Thyroid gland (tissue), 4 donors: ENCODE results near the gene ST7L. TPM values are rescaled to one million over a fixed set of nuclear protein-coding genes. Genes with fewer than 3 reads are reported as not detected.

Source experiments
- DNase-seq, 2 donors: peaks; one replicate each; pipeline ENCODE4 v3.0.0-alpha.2; 2019
- H3K27ac ChIP-seq, 3 donors: fragments of 200-600 bp; sonication (generic); 1 replicate in 2 of 3; 2 replicates in 1 of 3; pipeline ENCODE4 v1.5.1; 2016 to 2019; ENCODE audit warnings: mild to moderate bottlenecking in 1 of 3, moderate library complexity in 1 of 3
- H3K27me3 ChIP-seq: fragments of 200-600 bp; sonication (generic); one replicate; pipeline ENCODE4 v1.5.1; 2019
- H3K36me3 ChIP-seq, 2 donors: fragments of 200-600 bp; sonication (generic); one replicate each; pipeline ENCODE4 v1.5.1; 2016 to 2019
- H3K4me1 ChIP-seq, 2 donors: fragments of 200-600 bp; sonication (generic); one replicate each; pipeline ENCODE4 v1.5.1; 2017 to 2019
- H3K4me3 ChIP-seq, 3 donors: fragments of 200-600 bp; sonication (generic); replicated peaks in 1 of 3; 1 replicate in 2 of 3; 2 replicates in 1 of 3; pipeline ENCODE4 v1.5.1; 2016; ENCODE audit warnings: mild to moderate bottlenecking in 1 of 3
- H3K9me3 ChIP-seq: fragments of 200-600 bp; sonication (generic); one replicate; pipeline ENCODE4 v1.5.1; 2017
- POLR2A ChIP-seq, 2 donors: fragments of 450-650 bp; IDR thresholded peaks; one replicate each; pipeline ENCODE4 v1.6.1; 2017; ENCODE audit warnings: antibody characterized with exemption in 2 of 2, mild to moderate bottlenecking in 2 of 2, moderate library complexity in 1 of 2
- WGBS, 2 donors: methylation state at CpG; one replicate each; pipeline ENCODE4 v1.1.5; 2017; 5-methylcytosine and 5-hydroxymethylcytosine counted together
- intact Hi-C: fragments of 100-400 bp; cut with DNase I; formaldehyde crosslinking; loops from one replicate; pipeline ENCODE4 v1.15.1; 2023
- total RNA-seq, 4 donors: library from RNA; depleted of rRNA; stranded (reverse); fragments of >200 nt; gene quantifications; one replicate each; pipeline ENCODE4 v1.2.3, GENCODE V29; 2016
- TF ChIP-seq, protein P1 (sequence below), 6 experiments: fragments of 200-600 bp in 3 of 6; fragments of 450-650 bp in 3 of 6; sonication (generic) in 3 of 6; IDR thresholded peaks; one replicate each; pipeline ENCODE4 v1.5.1; 2016 to 2019; ENCODE audit warnings: antibody characterized with exemption in 6 of 6, mild to moderate bottlenecking in 2 of 6, inconsistent platforms in 1 of 6, moderate library complexity in 1 of 6

The ST7L gene
- total RNA-seq, 4 donors from 2014 or later = 27.3 to 46.4 (median 44.9) TPM

DNA sequence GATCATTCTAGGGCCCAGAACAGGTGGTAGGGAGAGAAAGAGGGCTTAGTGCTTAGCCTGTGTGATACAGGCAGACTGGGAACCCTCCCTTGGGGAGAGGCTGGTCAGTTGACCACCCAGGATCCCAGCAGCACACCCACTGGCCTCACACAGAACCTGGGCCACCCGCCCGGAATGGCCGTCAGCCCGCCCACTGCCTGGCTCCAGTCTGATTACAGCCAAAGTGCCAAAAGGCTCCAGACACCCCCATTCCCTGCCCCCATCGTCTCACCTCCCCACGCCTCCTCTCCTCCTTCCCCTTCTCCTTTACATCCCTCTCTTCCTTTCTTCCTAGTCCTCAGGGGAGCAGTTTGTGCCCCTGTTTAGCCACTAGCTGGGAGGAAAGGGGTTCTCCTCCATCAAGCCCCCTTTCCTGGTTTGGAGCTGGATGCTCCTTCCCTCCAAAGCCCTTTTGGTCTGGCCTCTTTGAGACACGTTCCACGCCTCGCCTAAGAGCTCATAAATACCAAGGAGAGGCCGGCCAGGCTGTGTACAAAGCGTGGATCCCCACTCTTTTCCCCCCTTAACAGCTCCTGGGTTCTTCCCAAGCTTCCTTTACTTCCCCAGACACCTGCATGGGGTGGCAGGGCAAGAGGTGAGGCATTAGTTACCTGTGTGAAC lies 114.8 kb downstream of the ST7L start:
- Histone ChIP-seq H3K36me3 (no peaks in the 10 kb centered on the region), H3K27me3 (peaks cover 4% of the 10 kb centered on the region), H3K4me1 (peaks cover 9 to 27% of the 10 kb centered on the region in 2 donors), H3K4me3 (no peak overlapping the region), H3K9me3 (no peaks in the 10 kb centered on the region), H3K27ac (no peak overlapping the region)
- 84 to 87% methylated on average over 11 of the region's 11 CpGs for WGBS, 2 donors
- DNase-seq = no peak
- intact Hi-C loops = loop anchor here (10.0 kb wide), 1 partner anchor 201 kb away; the partner anchor contains the start of gene RHOC
- TF ChIP-seq, protein P1, sequence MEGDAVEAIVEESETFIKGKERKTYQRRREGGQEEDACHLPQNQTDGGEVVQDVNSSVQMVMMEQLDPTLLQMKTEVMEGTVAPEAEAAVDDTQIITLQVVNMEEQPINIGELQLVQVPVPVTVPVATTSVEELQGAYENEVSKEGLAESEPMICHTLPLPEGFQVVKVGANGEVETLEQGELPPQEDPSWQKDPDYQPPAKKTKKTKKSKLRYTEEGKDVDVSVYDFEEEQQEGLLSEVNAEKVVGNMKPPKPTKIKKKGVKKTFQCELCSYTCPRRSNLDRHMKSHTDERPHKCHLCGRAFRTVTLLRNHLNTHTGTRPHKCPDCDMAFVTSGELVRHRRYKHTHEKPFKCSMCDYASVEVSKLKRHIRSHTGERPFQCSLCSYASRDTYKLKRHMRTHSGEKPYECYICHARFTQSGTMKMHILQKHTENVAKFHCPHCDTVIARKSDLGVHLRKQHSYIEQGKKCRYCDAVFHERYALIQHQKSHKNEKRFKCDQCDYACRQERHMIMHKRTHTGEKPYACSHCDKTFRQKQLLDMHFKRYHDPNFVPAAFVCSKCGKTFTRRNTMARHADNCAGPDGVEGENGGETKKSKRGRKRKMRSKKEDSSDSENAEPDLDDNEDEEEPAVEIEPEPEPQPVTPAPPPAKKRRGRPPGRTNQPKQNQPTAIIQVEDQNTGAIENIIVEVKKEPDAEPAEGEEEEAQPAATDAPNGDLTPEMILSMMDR (IDR thresholded peaks at IDR 0.05) = no peak
- TF ChIP-seq POLR2A (IDR thresholded peaks at IDR 0.05) = no peak

DNA sequence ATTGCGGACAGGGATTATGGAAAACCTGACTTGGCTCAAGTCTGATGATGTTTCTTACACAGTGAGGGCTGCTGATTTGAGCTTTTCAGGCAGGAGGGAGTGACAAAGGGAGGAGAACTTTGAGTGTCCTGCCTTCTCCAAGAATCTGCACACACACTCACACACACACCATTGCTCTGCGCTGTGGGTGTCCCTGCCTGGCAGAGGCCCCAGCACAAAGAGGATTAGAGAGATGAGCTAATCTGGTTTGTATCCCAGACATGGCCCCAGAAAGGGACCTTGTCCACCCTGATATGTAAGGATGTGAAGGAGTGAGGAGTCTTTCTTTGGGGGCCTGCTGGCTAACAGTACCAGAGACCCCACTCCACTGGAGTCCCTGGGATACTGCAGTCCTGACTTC lies 116.1 kb downstream of the ST7L start:
- Histone ChIP-seq H3K27me3 (no peaks in the 10 kb centered on the region), H3K9me3 (no peaks in the 10 kb centered on the region), H3K4me3 (no peak overlapping the region), H3K36me3 (no peaks in the 10 kb centered on the region), H3K27ac (no peak overlapping the region), H3K4me1 (peaks cover 2 to 16% of the 10 kb centered on the region in 2 donors)
- TF ChIP-seq POLR2A (IDR thresholded peaks at IDR 0.05) = no peak
- TF ChIP-seq, protein P1 (IDR thresholded peaks at IDR 0.05) = no peak
- DNase-seq = no peak
- 81 to 89% methylated on average over 2 of the region's 2 CpGs for WGBS, 2 donors
- intact Hi-C loops = loop anchor here (10.0 kb wide), 1 partner anchor 202 kb away; the partner anchor contains the start of gene RHOC

DNA sequence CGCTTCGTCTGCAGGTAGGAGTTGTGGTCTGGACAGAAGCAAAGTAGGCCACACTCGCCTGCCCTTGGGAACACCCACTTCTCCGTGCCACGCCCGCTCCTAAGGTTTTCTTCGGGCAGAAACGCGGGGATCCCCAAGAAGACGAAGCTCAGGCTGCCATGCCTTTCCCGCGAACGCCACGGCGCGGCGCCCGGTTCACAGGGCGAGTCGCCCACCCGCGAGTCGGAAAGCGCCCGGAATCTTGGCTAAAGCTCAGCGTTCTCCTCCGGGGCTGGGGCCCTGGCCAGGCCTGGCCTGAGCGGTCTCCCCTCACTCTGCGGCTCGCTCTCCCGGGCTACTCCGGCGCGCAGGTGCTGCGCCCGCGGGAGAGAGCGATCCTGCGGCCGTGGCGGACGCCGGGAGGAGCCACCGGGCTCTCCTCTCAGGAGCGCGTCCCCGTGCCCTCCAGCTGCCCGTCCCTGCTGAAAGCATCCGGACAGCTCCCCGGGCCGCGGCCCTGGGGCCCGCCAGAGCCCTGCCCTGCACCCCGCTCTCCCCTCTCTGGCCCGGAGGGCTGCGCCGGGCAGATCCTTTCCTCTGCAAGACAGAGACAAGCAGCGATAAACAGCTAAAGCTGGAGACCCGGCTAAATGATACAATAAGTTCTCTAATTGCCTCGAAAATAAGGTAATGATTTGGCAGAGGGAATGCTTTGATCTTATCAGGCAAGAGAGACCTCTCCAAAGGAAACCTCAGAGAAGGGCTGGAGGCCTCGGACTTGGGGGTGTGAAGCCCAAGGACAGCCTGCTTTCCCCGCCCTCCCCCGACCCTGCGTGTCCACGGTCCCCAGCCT lies 116.9 kb downstream of the ST7L start:
- DNase-seq = peak; percentile 73 to 78
- no peaks in the 10 kb centered on the region for H3K9me3 ChIP-seq
- H3K27ac ChIP-seq = no peak overlapping the region
- WGBS, 2 donors = 7 to 8% methylated on average over 27 of the region's 65 CpGs
- no peaks in the 10 kb centered on the region for H3K27me3 ChIP-seq
- intact Hi-C loops = loop anchor here (10.0 kb wide), 1 partner anchor 203 kb away; the partner anchor contains the start of gene RHOC
- no peaks in the 10 kb centered on the region for H3K36me3 ChIP-seq
- H3K4me1 ChIP-seq = peaks cover 0 to 12% of the 10 kb centered on the region in 2 donors
- TF ChIP-seq POLR2A (IDR thresholded peaks at IDR 0.05) = no peak
- TF ChIP-seq, protein P1 (IDR thresholded peaks at IDR 0.05) = peak in 5 of 6 experiments; percentile 29 to 72 (median 57)
- H3K4me3 ChIP-seq = peak overlapping the region in 2 of 3 donors; percentile 25 to 33

- 86 to 88% methylated on average over 5 of the region's 5 CpGs for WGBS, 2 donors
- Histone ChIP-seq H3K27me3 (no peaks in the 10 kb centered on the region), H3K27ac (no peak overlapping the region), H3K9me3 (no peaks in the 10 kb centered on the region), H3K4me1 (peaks cover 0 to under 1% of the 10 kb centered on the region in 2 donors), H3K36me3 (no peaks in the 10 kb centered on the region), H3K4me3 (no peak overlapping the region)
- TF ChIP-seq, protein P1 (IDR thresholded peaks at IDR 0.05) = no peak
- TF ChIP-seq POLR2A (IDR thresholded peaks at IDR 0.05) = no peak
- no peak for DNase-seq
- intact Hi-C loops = no loop called here
Observed at GRCh38 chr1:112496290-112496689, 122.7 kb downstream of the ST7L start.
